HepG2 (cell line): ENCODE data around the gene TAS1R1. TPM values are rescaled to one million over a fixed set of nuclear protein-coding genes. Genes with fewer than 3 reads are reported as not detected.
A peak's percentile ranks its signal among the peaks of the same experiment; 100 is the strongest.

Source experiments
- CREB1 ChIP-seq, 2 experiments: fragments of 450-650 bp in 1 of 2; IDR thresholded peaks; 2 replicates each; pipeline ENCODE4 v1.6.1; 2016 to 2017; ENCODE audit warnings: control low read depth in 1 of 2, mild to moderate bottlenecking in 1 of 2, missing compliant biosample characterization in 1 of 2, missing genetic modification characterization in 1 of 2
- ELK4 ChIP-seq: sonication (generic); formaldehyde crosslinking; IDR thresholded peaks from 2 replicates; pipeline ENCODE4 v1.9.0; 2021; ENCODE audit warnings: missing genetic modification reagents, borderline replicate concordance
- FOXC1 ChIP-seq: sonication (generic); formaldehyde crosslinking; IDR thresholded peaks from 2 replicates; pipeline ENCODE4 v1.8.0; 2022; ENCODE audit warnings: mild to moderate bottlenecking, missing genetic modification reagents, borderline replicate concordance
- HMG20A ChIP-seq: IDR thresholded peaks from 2 replicates; pipeline ENCODE4 v1.6.1; 2016; ENCODE audit warnings: borderline replicate concordance
- MTERF4 ChIP-seq: sonication (generic); formaldehyde crosslinking; IDR thresholded peaks from 2 replicates; pipeline ENCODE4 v1.8.0; 2023; ENCODE audit warnings: mild to moderate bottlenecking, missing genetic modification reagents
- NCOA1 ChIP-seq: sonication (generic); formaldehyde crosslinking; IDR thresholded peaks from 2 replicates; pipeline ENCODE4 v1.9.0; 2021; ENCODE audit warnings: missing genetic modification reagents
- NR2C2 ChIP-seq: sonication (generic); formaldehyde crosslinking; IDR thresholded peaks from 2 replicates; pipeline ENCODE4 v1.4.0; 2020; ENCODE audit warnings: missing genetic modification reagents, mild to moderate bottlenecking, moderate library complexity, borderline replicate concordance
- POLR2G ChIP-seq: fragments of 200-400 bp; formaldehyde crosslinking; IDR thresholded peaks from 2 replicates; pipeline ENCODE4 v1.6.1; 2018; ENCODE audit warnings: mild to moderate bottlenecking, low read depth, low read length, moderate library complexity
- REPIN1 ChIP-seq: sonication (generic); formaldehyde crosslinking; IDR thresholded peaks from 2 replicates; pipeline ENCODE4 v1.8.0; 2022; ENCODE audit warnings: missing genetic modification reagents, low read depth, mild to moderate bottlenecking, borderline replicate concordance
- ZFP37 ChIP-seq: sonication (generic); formaldehyde crosslinking; IDR thresholded peaks from 2 replicates; pipeline ENCODE4 v1.4.0; 2020; ENCODE audit warnings: missing genetic modification reagents, borderline replicate concordance
- ZNF510 ChIP-seq: sonication (generic); formaldehyde crosslinking; IDR thresholded peaks from 2 replicates; pipeline ENCODE4 v1.4.0; 2020; ENCODE audit warnings: low read depth, mild to moderate bottlenecking, missing genetic modification reagents
- ZNF883 ChIP-seq: sonication (generic); formaldehyde crosslinking; IDR thresholded peaks from 2 replicates; pipeline ENCODE4 v1.5.1; 2020; ENCODE audit warnings: mild to moderate bottlenecking, missing genetic modification reagents; ENCODE audit errors: not compliant biosample characterization
- ZSCAN30 ChIP-seq: sonication (generic); formaldehyde crosslinking; IDR thresholded peaks from 2 replicates; pipeline ENCODE4 v1.5.0; 2020; ENCODE audit warnings: mild to moderate bottlenecking, missing genetic modification reagents
- polyA plus RNA-seq, 8 experiments: library from polyadenylated mRNA; depleted of rRNA in 3 of 8; stranded (reverse) in 7 of 8; unstranded in 1 of 8; fragments of >200 nt; fragmentation: Illumina TruSeq in 4 of 8; extraction: Trizol in 4 of 8; gene quantifications; 2 replicates each; pipeline versions ENCODE4 v1.2.1 to v1.2.3, GENCODE V29; 2011 to 2016; ENCODE audit warnings: low read depth in 4 of 8, missing spikeins in 1 of 8, mixed read lengths in 1 of 8; ENCODE audit not compliant: insufficient read depth in 1 of 8
- total RNA-seq, 5 experiments: library from RNA; depleted of rRNA; stranded (reverse); fragments of >200 nt; fragmentation: Illumina TruSeq; extraction: Trizol; gene quantifications; 2 replicates each; pipeline ENCODE4 v1.2.3, GENCODE V29; 2016; ENCODE audit warnings: low read depth in 1 of 5
- TF ChIP-seq, protein P1 (sequence below): IDR thresholded peaks from 2 replicates; pipeline ENCODE4 v1.6.1; 2016
- TF ChIP-seq, protein P2 (sequence below): sonication (generic); formaldehyde crosslinking; IDR thresholded peaks from 2 replicates; pipeline ENCODE4 v1.4.0; 2020; ENCODE audit warnings: missing genetic modification reagents
- TF ChIP-seq, protein P3 (sequence below): sonication (generic); formaldehyde crosslinking; IDR thresholded peaks from 2 replicates; pipeline ENCODE4 v1.4.0; 2020; ENCODE audit warnings: missing genetic modification reagents, borderline replicate concordance
- TF ChIP-seq, protein P4 (sequence below): IDR thresholded peaks from 2 replicates; pipeline ENCODE4 v1.6.1; 2016; ENCODE audit warnings: missing genetic modification reagents, missing compliant biosample characterization

TAS1R1 gene
- total and polyA plus RNA-seq, 2 of the 13 experiments (the other 11 are each of a cell fraction or from before 2014, with no cell fraction given), result 1.4 to 1.6 TPM

- TF ChIP-seq, protein P1, sequence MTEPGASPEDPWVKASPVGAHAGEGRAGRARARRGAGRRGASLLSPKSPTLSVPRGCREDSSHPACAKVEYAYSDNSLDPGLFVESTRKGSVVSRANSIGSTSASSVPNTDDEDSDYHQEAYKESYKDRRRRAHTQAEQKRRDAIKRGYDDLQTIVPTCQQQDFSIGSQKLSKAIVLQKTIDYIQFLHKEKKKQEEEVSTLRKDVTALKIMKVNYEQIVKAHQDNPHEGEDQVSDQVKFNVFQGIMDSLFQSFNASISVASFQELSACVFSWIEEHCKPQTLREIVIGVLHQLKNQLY (CRISPR knock-in tag), result 0 out of 2 replicates have a peak, but pooled peaks have one; percentile 21
- TF ChIP-seq, protein P2, sequence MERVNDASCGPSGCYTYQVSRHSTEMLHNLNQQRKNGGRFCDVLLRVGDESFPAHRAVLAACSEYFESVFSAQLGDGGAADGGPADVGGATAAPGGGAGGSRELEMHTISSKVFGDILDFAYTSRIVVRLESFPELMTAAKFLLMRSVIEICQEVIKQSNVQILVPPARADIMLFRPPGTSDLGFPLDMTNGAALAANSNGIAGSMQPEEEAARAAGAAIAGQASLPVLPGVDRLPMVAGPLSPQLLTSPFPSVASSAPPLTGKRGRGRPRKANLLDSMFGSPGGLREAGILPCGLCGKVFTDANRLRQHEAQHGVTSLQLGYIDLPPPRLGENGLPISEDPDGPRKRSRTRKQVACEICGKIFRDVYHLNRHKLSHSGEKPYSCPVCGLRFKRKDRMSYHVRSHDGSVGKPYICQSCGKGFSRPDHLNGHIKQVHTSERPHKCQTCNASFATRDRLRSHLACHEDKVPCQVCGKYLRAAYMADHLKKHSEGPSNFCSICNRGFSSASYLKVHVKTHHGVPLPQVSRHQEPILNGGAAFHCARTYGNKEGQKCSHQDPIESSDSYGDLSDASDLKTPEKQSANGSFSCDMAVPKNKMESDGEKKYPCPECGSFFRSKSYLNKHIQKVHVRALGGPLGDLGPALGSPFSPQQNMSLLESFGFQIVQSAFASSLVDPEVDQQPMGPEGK (CRISPR knock-in tag), result 0 out of 2 replicates have a peak, but pooled peaks have one; percentile 25
- TF ChIP-seq NR2C2 (CRISPR knock-in tag) (peak; percentile 30; the same call in 1 of the 2 replicates), POLR2G (peak; percentile 70; the same call in 1 of the 2 replicates), ZFP37 (CRISPR knock-in tag) (0 out of 2 replicates have a peak, but pooled peaks have one; percentile 34), ZSCAN30 (no peak), NCOA1 (CRISPR knock-in tag) (no peak), CREB1 (IDR thresholded peaks at IDR 0.05) (peak; percentile 7; the same call in 1 of the 2 replicates), CREB1 (CRISPR knock-in tag; IDR thresholded peaks at IDR 0.05) (peak; percentile 61), ZNF510 (CRISPR knock-in tag) (0 out of 2 replicates have a peak, but pooled peaks have one; percentile 44), MTERF4 (peak; percentile 61; the same call in 1 of the 2 replicates), ELK4 (CRISPR knock-in tag) (peak; percentile 21; the same call in 1 of the 2 replicates), REPIN1 (CRISPR knock-in tag) (no peak), ZNF883 (no peak), HMG20A (no peak), FOXC1 (no peak)
- TF ChIP-seq, protein P3, sequence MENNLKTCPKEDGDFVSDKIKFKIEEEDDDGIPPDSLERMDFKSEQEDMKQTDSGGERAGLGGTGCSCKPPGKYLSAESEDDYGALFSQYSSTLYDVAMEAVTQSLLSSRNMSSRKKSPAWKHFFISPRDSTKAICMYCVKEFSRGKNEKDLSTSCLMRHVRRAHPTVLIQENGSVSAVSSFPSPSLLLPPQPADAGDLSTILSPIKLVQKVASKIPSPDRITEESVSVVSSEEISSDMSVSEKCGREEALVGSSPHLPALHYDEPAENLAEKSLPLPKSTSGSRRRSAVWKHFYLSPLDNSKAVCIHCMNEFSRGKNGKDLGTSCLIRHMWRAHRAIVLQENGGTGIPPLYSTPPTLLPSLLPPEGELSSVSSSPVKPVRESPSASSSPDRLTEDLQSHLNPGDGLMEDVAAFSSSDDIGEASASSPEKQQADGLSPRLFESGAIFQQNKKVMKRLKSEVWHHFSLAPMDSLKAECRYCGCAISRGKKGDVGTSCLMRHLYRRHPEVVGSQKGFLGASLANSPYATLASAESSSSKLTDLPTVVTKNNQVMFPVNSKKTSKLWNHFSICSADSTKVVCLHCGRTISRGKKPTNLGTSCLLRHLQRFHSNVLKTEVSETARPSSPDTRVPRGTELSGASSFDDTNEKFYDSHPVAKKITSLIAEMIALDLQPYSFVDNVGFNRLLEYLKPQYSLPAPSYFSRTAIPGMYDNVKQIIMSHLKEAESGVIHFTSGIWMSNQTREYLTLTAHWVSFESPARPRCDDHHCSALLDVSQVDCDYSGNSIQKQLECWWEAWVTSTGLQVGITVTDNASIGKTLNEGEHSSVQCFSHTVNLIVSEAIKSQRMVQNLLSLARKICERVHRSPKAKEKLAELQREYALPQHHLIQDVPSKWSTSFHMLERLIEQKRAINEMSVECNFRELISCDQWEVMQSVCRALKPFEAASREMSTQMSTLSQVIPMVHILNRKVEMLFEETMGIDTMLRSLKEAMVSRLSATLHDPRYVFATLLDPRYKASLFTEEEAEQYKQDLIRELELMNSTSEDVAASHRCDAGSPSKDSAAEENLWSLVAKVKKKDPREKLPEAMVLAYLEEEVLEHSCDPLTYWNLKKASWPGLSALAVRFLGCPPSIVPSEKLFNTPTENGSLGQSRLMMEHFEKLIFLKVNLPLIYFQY (CRISPR knock-in tag), result 0 out of 2 replicates have a peak, but pooled peaks have one; percentile 30
- TF ChIP-seq, protein P4, sequence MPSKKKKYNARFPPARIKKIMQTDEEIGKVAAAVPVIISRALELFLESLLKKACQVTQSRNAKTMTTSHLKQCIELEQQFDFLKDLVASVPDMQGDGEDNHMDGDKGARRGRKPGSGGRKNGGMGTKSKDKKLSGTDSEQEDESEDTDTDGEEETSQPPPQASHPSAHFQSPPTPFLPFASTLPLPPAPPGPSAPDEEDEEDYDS (CRISPR knock-in tag), result peak; percentile 77; the same call in 1 of the 2 replicates
Measured at GRCh38 chr1:6601049-6601922, 46.2 kb downstream of the TAS1R1 start (continued).
